ENCODE results near the gene RSBN1L. TPM values are rescaled to one million over a fixed set of nuclear protein-coding genes. Genes with fewer than 3 reads are reported as not detected.

RSBN1L gene
- total RNA-seq, 1 experiment from 2014 or later = 21.4 TPM

DNA sequence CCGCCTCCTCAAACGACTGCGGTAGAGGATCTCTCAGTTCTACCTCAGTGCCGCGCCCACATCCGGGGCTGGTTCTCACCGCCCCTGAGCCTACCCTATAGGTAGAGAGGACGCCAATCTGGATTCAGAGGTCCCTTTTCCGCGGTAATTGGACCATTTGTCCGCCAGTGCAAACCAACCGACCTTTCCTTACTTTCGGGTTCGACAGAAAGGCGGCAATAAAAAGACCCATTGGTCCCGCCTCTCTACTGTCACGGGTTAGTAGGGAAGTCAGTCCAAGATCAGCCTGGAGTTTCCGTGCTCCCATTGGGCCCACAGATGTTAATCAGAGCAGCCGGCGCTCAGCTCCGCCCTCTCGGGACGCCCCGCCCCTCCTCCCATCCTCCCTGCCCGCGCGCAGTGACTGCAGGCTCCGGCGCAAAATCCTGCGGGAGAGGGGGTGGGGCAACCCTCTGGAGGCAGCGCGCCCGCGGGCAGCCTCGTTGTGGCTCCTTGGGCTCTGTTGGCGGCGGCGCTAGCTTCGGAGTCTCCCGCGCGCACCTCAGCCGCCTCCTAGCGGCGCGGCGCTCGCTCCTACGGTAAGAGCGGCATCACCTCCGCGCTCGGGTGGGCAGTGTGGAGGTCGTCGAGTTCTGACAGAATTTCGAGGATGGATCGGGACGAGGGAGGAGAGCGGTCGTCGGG is 102.3 kb downstream of the RSBN1L start, which contains the start of the genes PHTF2 and TMEM60:
PHTF2 (plus strand) TSS at position 380 of the 684 bp plus-strand sequence.
TMEM60 (minus strand) TSS at position 41 of the 684 bp plus-strand sequence. CDS start 4,061 bp downstream, outside the sequence.
- TF ChIP-seq, protein P1, sequence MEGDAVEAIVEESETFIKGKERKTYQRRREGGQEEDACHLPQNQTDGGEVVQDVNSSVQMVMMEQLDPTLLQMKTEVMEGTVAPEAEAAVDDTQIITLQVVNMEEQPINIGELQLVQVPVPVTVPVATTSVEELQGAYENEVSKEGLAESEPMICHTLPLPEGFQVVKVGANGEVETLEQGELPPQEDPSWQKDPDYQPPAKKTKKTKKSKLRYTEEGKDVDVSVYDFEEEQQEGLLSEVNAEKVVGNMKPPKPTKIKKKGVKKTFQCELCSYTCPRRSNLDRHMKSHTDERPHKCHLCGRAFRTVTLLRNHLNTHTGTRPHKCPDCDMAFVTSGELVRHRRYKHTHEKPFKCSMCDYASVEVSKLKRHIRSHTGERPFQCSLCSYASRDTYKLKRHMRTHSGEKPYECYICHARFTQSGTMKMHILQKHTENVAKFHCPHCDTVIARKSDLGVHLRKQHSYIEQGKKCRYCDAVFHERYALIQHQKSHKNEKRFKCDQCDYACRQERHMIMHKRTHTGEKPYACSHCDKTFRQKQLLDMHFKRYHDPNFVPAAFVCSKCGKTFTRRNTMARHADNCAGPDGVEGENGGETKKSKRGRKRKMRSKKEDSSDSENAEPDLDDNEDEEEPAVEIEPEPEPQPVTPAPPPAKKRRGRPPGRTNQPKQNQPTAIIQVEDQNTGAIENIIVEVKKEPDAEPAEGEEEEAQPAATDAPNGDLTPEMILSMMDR (IDR thresholded peaks at IDR 0.05; ENCODE audit: insufficient read depth in 1 of 2, low read depth in 1 of 2, low read length in 1 of 2, severe bottlenecking in 1 of 2, unreplicated experiment in 1 of 2) = peak; percentile 54 to 67
- peak within 1 kb of the TSS; percentile 93 for H3K27ac Mint-ChIP-seq (ENCODE audit: unreplicated experiment)
- H3K4me3 Mint-ChIP-seq (ENCODE audit: unreplicated experiment) = peak within 1 kb of the TSS; percentile 99
- no peaks in the 10 kb centered on the region for H3K27me3 Mint-ChIP-seq (ENCODE audit: insufficient read depth, unreplicated experiment)
- H3K4me1 Mint-ChIP-seq (ENCODE audit: low read depth, unreplicated experiment) = peaks cover 27% of the 10 kb centered on the region
- ChIA-PET CTCF (interaction anchor here (0.8 to 1.2 kb wide), 7 partner anchors 14 to 147 kb away, joined by 3 to 6 read pairs (median 3); no protein-coding TSS in a partner anchor), POLR2A (interaction anchor here (0.6 to 1.4 kb wide), 3 partner anchors 13 to 119 kb away, joined by 4 to 7 read pairs (median 6); no protein-coding TSS in a partner anchor)
- intact Hi-C loops (cut with micrococcal nuclease; ENCODE audit: unreplicated experiment) = loop anchor here (1.0 to 5.0 kb wide), 6 partner anchors 13 to 138 kb away; no protein-coding TSS in a partner anchor
- Histone ChIP-seq H3K36me3 (ENCODE audit: control insufficient read depth, insufficient read depth, low read length) (no peaks in the 10 kb centered on the region), H3K27me3 (replicated peaks; ENCODE audit: control insufficient read depth, insufficient read depth, low read length) (no peaks in the 10 kb centered on the region), H3K9me3 (no peaks in the 10 kb centered on the region), H3K4me3 (ENCODE audit: low read depth, low read length) (peak within 1 kb of the TSS; percentile 97), H3K4me1 (peaks cover 19% of the 10 kb centered on the region)
- DNase-seq = peak; percentile 99
- H3K36me3 Mint-ChIP-seq (ENCODE audit: insufficient read depth, unreplicated experiment) = peaks cover 46% of the 10 kb centered on the region
- H3K9me3 Mint-ChIP-seq (ENCODE audit: unreplicated experiment) = no peaks in the 10 kb centered on the region
- no TSS peak for BruUV-seq (replicated peaks)

DNA sequence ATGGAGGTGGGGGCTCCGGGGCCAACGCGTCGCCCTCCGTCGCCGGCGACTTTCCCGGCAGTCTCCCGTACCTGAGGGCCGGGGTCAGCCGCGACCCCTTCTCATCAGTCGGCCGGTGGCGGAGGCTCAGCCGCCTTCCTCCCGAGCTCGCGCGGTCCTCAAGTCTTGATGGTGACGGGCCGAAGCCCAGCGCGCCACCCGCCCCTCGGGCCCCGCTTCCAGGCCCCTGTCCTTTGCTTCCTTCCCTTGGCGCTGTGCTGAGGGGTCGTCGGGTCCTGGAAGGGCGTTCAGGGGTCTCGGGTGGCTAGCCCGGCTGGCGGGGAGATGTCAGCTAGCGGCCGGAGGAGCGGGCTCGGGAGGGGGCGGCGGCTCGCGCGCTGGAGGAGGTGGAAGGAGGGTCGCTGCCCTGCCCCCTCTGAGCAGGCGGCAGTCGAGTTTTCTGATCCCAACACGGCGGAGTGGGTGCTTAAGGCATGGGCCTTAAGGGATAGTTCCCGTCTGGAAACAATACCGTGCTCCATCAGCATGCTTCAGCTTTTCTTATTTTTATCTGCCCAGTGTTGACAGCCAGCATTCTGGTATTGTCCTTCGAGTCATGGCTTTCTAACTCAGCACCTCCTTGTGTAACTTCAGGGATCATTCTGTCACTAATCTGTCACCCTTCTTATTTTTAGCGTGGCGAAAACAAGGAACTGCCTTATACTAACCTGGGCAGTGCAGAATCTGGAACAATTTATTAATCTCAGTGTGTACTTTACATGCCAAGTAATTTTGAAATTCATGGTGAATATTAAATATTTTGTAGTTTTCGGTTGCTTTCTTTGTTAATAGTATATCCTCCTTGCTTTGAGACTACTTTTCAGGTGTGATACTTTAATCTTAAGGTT is 103.1 kb downstream of the RSBN1L start:
- H3K9me3 Mint-ChIP-seq (ENCODE audit: unreplicated experiment) = no peaks in the 10 kb centered on the region
- ChIA-PET POLR2A (interaction anchor here (1.2 to 1.4 kb wide), 2 partner anchors 13 to 68 kb away, joined by 4 to 7 read pairs; no protein-coding TSS in a partner anchor), CTCF (interaction anchor here (1.0 to 1.2 kb wide), 6 partner anchors 16 to 147 kb away, joined by 3 to 6 read pairs (median 4); no protein-coding TSS in a partner anchor)

More for the DNA sequence above, 103.1 kb downstream of the RSBN1L start:
- Mint-ChIP-seq H3K27ac (ENCODE audit: unreplicated experiment) (peak overlapping the region; percentile 93), H3K27me3 (ENCODE audit: insufficient read depth, unreplicated experiment) (no peaks in the 10 kb centered on the region), H3K36me3 (ENCODE audit: insufficient read depth, unreplicated experiment) (peaks cover 39% of the 10 kb centered on the region), H3K4me1 (ENCODE audit: low read depth, unreplicated experiment) (peaks cover 27% of the 10 kb centered on the region), H3K4me3 (ENCODE audit: unreplicated experiment) (peak overlapping the region; percentile 99)
- Histone ChIP-seq H3K4me3 (ENCODE audit: low read depth, low read length) (peak overlapping the region; percentile 97), H3K36me3 (ENCODE audit: control insufficient read depth, insufficient read depth, low read length) (no peaks in the 10 kb centered on the region), H3K27me3 (replicated peaks; ENCODE audit: control insufficient read depth, insufficient read depth, low read length) (no peaks in the 10 kb centered on the region), H3K4me1 (peaks cover 19% of the 10 kb centered on the region), H3K9me3 (no peaks in the 10 kb centered on the region)
- peak; percentile 54 to 55 for DNase-seq
- intact Hi-C loops (cut with micrococcal nuclease; ENCODE audit: unreplicated experiment) = loop anchor here (2.0 to 5.0 kb wide), 5 partner anchors 33 to 137 kb away; no protein-coding TSS in a partner anchor
- TF ChIP-seq, protein P1 (IDR thresholded peaks at IDR 0.05; ENCODE audit: insufficient read depth in 1 of 2, low read depth in 1 of 2, low read length in 1 of 2, severe bottlenecking in 1 of 2, unreplicated experiment in 1 of 2) = peak in 1 of 2 experiments; percentile 17
- no TSS peak for BruUV-seq (replicated peaks)

All from Caco-2 (cell line).